ENCODE results near the gene ATP1A4.

ATP1A4 gene

DNA sequence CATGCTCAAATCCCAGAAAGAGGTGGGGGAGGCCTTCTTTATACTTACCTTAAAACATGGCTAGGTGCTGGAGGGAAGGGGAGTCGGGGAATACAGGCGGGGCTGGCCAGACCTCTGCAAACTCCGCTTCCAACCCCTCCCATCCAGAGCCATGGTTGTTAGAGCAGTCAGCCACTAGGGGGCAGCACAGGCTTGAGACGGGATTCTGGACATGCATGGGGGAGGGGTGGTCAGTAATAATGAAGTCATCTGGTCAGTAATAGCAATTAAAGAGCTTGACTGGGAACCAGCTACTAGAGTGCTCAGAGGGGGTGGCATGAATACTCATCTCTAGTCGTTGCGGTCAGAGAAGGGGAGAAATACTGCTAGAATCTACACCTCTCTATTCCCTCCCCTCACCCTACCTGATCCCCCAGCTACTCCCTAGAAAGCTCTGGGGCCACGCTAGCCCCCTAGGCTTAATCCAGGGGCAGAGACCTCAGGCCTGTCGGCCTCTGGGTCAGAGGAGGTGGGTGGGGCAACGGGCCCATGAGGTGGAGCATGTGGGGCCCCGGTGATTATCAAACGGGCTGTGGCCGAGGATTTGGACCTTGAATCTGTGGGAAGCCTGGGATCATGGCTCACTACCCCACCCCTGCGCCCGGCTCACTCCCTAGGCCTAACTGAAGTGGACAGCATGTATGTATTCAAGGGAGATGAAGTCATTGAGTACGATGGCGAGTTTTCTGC, 41.9 kb downstream of the ATP1A4 start (continued):
- TF ChIP-seq, protein P1, sequence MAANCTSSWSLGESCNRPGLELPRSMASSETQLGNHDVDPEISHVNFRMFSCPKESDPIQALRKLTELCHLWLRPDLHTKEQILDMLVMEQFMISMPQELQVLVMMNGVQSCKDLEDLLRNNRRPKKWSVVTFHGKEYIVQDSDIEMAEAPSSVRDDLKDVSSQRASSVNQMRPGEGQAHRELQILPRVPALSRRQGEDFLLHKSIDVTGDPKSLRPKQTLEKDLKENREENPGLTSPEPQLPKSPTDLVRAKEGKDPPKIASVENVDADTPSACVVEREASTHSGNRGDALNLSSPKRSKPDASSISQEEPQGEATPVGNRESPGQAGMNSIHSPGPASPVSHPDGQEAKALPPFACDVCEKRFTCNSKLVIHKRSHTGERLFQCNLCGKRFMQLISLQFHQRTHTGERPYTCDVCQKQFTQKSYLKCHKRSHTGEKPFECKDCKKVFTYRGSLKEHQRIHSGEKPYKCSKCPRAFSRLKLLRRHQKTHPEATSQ (tag by site-specific recombination; IDR thresholded peaks at IDR 0.05): no peak
- TF ChIP-seq KLF7 (tag by site-specific recombination; IDR thresholded peaks at IDR 0.05; ENCODE audit: borderline replicate concordance) (no peak), ZNF274 (IDR thresholded peaks at IDR 0.05; ENCODE audit: low read length) (no peak), ZNF274 (tag by site-specific recombination; IDR thresholded peaks at IDR 0.05; ENCODE audit: borderline replicate concordance) (no peak), ZNF624 (tag by site-specific recombination; IDR thresholded peaks at IDR 0.05) (no peak), ZNF501 (tag by site-specific recombination; IDR thresholded peaks at IDR 0.05) (0 out of 2 replicates have a peak, but pooled peaks have one; percentile 71), ZNF248 (tag by site-specific recombination; IDR thresholded peaks at IDR 0.05) (no peak), MEIS1 (CRISPR knock-in tag; IDR thresholded peaks at IDR 0.05; ENCODE audit: borderline replicate concordance) (no peak), HOXA7 (CRISPR knock-in tag; IDR thresholded peaks at IDR 0.05; ENCODE audit: borderline replicate concordance) (no peak), ZFP37 (tag by site-specific recombination; IDR thresholded peaks at IDR 0.05) (peak; percentile 33; the same call in 1 of the 2 replicates), ZNF423 (tag by site-specific recombination; IDR thresholded peaks at IDR 0.05) (no peak), ZNF48 (tag by site-specific recombination; IDR thresholded peaks at IDR 0.05) (no peak), ZSCAN30 (tag by site-specific recombination; IDR thresholded peaks at IDR 0.05) (no peak; the same call in none of the 2 replicates), ZNF211 (tag by site-specific recombination; IDR thresholded peaks at IDR 0.05; ENCODE audit: low read depth) (no peak), ZNF514 (tag by site-specific recombination; IDR thresholded peaks at IDR 0.05) (no peak), ZNF658 (tag by site-specific recombination; IDR thresholded peaks at IDR 0.05) (no peak), ZNF473 (tag by site-specific recombination; IDR thresholded peaks at IDR 0.05) (no peak), ZNF239 (tag by site-specific recombination; IDR thresholded peaks at IDR 0.05) (no peak), ZBTB1 (tag by site-specific recombination; IDR thresholded peaks at IDR 0.05) (no peak), FEZF1 (tag by site-specific recombination; IDR thresholded peaks at IDR 0.05) (no peak), SP3 (tag by site-specific recombination; IDR thresholded peaks at IDR 0.05) (no peak)
- TF ChIP-seq, protein P2, sequence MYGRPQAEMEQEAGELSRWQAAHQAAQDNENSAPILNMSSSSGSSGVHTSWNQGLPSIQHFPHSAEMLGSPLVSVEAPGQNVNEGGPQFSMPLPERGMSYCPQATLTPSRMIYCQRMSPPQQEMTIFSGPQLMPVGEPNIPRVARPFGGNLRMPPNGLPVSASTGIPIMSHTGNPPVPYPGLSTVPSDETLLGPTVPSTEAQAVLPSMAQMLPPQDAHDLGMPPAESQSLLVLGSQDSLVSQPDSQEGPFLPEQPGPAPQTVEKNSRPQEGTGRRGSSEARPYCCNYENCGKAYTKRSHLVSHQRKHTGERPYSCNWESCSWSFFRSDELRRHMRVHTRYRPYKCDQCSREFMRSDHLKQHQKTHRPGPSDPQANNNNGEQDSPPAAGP (tag by site-specific recombination; IDR thresholded peaks at IDR 0.05): peak; percentile 70; the same call in 1 of the 2 replicates
- TF ChIP-seq, protein P3, sequence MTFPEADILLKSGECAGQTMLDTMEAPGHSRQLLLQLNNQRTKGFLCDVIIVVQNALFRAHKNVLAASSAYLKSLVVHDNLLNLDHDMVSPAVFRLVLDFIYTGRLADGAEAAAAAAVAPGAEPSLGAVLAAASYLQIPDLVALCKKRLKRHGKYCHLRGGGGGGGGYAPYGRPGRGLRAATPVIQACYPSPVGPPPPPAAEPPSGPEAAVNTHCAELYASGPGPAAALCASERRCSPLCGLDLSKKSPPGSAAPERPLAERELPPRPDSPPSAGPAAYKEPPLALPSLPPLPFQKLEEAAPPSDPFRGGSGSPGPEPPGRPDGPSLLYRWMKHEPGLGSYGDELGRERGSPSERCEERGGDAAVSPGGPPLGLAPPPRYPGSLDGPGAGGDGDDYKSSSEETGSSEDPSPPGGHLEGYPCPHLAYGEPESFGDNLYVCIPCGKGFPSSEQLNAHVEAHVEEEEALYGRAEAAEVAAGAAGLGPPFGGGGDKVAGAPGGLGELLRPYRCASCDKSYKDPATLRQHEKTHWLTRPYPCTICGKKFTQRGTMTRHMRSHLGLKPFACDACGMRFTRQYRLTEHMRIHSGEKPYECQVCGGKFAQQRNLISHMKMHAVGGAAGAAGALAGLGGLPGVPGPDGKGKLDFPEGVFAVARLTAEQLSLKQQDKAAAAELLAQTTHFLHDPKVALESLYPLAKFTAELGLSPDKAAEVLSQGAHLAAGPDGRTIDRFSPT (tag by site-specific recombination; IDR thresholded peaks at IDR 0.05): peak; percentile 52; the same call in 1 of the 2 replicates
- TF ChIP-seq, protein P4, sequence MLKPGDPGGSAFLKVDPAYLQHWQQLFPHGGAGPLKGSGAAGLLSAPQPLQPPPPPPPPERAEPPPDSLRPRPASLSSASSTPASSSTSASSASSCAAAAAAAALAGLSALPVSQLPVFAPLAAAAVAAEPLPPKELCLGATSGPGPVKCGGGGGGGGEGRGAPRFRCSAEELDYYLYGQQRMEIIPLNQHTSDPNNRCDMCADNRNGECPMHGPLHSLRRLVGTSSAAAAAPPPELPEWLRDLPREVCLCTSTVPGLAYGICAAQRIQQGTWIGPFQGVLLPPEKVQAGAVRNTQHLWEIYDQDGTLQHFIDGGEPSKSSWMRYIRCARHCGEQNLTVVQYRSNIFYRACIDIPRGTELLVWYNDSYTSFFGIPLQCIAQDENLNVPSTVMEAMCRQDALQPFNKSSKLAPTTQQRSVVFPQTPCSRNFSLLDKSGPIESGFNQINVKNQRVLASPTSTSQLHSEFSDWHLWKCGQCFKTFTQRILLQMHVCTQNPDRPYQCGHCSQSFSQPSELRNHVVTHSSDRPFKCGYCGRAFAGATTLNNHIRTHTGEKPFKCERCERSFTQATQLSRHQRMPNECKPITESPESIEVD (tag by site-specific recombination; IDR thresholded peaks at IDR 0.05): no peak
- TF ChIP-seq, protein P5, sequence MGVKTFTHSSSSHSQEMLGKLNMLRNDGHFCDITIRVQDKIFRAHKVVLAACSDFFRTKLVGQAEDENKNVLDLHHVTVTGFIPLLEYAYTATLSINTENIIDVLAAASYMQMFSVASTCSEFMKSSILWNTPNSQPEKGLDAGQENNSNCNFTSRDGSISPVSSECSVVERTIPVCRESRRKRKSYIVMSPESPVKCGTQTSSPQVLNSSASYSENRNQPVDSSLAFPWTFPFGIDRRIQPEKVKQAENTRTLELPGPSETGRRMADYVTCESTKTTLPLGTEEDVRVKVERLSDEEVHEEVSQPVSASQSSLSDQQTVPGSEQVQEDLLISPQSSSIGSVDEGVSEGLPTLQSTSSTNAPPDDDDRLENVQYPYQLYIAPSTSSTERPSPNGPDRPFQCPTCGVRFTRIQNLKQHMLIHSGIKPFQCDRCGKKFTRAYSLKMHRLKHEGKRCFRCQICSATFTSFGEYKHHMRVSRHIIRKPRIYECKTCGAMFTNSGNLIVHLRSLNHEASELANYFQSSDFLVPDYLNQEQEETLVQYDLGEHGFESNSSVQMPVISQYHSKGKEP (tag by site-specific recombination; IDR thresholded peaks at IDR 0.05): no peak
- TF ChIP-seq, protein P6, sequence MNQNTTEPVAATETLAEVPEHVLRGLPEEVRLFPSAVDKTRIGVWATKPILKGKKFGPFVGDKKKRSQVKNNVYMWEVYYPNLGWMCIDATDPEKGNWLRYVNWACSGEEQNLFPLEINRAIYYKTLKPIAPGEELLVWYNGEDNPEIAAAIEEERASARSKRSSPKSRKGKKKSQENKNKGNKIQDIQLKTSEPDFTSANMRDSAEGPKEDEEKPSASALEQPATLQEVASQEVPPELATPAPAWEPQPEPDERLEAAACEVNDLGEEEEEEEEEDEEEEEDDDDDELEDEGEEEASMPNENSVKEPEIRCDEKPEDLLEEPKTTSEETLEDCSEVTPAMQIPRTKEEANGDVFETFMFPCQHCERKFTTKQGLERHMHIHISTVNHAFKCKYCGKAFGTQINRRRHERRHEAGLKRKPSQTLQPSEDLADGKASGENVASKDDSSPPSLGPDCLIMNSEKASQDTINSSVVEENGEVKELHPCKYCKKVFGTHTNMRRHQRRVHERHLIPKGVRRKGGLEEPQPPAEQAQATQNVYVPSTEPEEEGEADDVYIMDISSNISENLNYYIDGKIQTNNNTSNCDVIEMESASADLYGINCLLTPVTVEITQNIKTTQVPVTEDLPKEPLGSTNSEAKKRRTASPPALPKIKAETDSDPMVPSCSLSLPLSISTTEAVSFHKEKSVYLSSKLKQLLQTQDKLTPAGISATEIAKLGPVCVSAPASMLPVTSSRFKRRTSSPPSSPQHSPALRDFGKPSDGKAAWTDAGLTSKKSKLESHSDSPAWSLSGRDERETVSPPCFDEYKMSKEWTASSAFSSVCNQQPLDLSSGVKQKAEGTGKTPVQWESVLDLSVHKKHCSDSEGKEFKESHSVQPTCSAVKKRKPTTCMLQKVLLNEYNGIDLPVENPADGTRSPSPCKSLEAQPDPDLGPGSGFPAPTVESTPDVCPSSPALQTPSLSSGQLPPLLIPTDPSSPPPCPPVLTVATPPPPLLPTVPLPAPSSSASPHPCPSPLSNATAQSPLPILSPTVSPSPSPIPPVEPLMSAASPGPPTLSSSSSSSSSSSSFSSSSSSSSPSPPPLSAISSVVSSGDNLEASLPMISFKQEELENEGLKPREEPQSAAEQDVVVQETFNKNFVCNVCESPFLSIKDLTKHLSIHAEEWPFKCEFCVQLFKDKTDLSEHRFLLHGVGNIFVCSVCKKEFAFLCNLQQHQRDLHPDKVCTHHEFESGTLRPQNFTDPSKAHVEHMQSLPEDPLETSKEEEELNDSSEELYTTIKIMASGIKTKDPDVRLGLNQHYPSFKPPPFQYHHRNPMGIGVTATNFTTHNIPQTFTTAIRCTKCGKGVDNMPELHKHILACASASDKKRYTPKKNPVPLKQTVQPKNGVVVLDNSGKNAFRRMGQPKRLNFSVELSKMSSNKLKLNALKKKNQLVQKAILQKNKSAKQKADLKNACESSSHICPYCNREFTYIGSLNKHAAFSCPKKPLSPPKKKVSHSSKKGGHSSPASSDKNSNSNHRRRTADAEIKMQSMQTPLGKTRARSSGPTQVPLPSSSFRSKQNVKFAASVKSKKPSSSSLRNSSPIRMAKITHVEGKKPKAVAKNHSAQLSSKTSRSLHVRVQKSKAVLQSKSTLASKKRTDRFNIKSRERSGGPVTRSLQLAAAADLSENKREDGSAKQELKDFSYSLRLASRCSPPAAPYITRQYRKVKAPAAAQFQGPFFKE (tag by site-specific recombination; IDR thresholded peaks at IDR 0.05; ENCODE audit: borderline replicate concordance): no peak
